NCI-H526 treated with DMSO at 0.1 percent for 48 hours (cell line): ENCODE data around the gene C11orf54.
"Not testable (repeated sequence)": the region's sequence is repeated elsewhere in the genome, so short reads cannot be mapped to it uniquely, and the experiment has no call there.

Experiments used
- DNase-seq: peaks from one replicate; lab custom pipeline; 2025; lab: John Stamatoyannopoulos, UW

C11orf54 gene

DNA sequence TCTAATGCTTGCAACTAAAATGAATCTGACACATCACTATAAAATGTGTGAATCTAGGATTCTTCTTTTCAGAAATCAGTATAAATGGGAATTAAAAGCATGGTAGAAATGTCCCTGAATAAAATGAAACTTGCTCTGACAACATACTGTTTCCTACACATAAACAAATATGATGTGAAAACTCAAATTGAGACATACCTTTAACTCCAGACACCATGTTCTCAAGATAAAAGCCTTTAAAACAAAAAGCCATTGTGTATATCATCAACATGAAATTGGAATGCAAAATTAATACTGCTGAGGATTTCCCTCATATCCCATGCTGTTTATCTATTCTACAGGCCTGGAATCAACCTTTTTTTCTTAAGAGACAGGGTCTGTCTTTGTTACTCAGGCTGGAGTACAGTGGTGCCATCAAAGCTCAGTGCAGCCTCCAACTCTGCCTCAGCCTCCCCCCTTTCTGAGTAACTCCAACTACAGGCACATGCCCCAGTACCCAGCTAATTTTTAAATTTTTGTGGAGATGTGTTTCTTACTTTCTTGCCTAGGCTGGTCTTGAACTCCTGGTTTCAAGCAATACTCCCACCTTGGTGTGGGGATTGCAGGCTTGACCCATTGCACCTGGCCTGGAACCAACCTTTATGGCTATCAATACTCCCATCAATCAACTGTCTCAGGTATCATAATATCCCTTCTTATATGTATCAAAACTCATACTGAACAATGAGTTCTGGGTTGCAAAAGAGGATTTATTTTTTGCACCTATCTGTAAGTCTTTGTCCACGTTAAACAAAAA lies 6.8 kb upstream of the C11orf54 start:
- DNase-seq: no peak

DNA sequence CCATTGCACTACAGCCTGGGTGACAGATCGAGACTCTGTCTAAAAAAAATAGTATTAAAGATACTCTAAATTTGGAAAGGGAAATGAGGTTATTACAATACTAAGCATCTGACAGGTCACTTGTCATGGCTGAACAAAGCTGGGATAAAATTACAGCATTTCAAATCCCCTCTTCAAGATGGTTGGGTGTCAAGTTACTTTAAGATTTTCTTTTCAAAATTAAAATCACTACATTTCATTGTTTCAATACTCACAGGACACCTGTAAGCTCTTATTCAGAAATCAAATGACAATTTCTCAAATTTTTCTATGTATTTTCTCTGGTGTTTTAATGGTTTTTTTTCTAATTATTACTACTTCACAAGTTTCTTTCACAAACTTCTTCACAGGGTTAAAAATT lies 5.8 kb upstream of the C11orf54 start:
- DNase-seq: no peak

DNA sequence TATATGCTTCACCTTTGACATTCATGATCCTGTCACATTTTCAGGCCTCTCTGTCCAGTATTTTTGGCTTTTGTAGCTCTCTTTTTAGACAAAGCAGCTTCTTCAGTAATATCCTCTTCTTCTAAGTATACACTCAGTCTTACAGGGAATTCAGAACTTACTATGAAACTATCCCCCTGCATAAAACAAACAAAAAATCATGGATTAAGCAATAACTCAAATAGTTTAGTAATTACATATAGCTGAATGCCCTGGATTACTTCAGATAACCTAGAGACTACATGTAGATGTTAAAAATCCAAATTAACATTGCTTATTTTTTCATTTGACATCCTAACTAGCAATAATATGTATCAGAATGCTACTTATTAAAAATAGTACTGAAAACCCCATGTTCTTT lies 5.3 kb upstream of the C11orf54 start:
- no peak for DNase-seq

DNA sequence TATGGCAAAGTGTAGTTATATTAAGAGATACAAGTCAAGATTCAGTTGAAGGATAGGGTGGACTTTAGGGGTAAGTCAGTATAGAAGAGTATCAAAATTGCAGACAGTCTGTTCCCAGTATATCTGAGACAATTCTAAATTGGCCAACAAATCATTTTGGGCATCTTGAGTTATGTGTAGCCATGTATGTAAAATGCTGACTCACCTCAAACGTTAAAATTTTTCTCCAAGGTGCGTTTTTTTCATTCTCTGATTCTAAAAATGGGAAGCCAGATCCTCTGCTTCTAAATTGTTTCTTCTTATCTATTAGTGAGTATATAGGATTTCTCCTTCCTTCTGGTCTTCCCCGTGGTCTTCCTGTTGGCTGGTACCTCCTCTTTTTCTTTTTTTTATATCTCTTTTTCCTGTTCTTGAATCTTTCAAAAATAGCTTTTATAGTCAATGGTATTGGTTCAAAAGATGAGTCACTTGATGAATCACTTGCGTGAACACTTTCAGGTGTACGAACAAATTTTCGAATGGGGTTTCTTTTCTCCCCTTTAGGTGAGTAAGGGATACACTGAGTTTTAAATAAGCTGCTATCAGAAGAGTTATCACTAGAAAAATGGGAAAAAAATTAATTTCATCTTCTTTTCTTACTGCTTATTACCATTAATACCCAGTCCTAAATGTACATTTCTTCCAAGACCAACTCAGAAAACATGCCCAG lies 3.4 kb upstream of the C11orf54 start:
- DNase-seq: no peak

DNA sequence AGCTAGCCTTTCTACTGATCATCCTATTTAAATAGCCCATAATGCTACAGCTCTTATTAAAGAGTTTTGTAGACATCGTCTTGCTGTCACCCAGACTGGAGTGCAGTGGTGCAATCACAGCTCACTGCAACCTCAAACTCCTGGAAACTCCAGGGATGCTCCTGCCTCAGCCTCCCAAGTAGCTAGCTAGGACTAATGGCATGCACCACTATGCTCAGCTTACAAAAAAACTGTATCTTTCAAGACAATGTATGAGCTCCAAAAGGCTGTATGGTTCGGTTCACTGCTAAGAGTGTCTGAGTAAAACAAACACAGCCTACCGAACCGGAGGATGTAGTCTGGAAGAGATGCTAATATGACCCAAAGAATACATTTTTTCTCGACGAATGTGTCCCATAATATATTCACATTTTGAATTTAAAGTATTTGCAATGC lies 2.8 kb upstream of the C11orf54 start:
- no peak for DNase-seq

DNA sequence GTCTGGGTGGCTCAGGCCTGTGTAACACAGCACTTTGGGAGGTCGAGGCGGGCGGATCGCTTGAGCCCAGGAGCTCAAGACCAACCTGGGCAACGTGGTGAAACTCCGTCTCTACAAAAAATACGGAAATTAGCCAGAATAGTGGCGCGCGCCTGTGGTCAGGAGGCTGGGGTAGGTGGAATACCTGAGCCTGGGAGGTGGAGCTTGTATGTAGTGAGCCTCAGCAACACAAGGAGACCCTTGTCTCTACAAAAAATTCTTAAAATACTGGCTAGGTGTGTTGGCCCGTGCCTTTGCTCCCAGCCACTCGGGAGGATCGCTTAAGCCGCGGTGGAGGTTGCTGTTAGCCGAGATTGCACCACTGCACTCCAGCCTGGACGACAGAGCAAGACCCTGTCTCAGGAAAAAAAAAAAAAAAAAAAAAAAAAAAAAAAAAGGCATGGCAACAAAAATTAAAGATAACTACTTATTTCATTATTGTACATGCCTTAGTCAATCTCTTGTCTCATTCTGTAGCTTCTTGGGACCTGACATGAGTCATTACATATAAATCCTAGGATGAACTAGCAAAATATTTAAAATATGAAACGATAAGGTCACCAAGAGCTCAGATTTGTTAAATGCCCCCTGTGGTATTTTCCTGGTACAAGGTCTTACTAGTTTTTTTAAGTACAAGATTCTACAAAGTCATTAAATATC lies 1.3 kb upstream of the C11orf54 start:
- DNase-seq: peak; percentile 61

DNA sequence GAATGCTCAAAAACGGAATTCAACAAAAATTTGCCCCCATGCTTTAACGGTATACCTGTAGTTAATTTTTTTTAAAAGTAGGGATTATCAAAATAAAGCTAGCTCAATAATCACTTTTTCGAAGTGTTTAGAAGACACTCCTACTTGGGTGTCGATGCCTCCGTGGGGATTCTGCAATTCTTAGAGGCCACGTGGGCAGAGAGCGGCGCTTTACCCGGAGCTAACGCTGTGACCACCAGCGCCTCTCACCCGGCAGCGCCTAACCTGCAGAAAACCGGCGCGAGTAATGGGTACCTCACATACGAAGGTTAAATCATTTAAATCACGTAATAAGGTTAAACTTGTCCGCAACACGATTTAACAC lies 760 bp upstream of the C11orf54 start:
- peak; percentile 87 for DNase-seq

DNA sequence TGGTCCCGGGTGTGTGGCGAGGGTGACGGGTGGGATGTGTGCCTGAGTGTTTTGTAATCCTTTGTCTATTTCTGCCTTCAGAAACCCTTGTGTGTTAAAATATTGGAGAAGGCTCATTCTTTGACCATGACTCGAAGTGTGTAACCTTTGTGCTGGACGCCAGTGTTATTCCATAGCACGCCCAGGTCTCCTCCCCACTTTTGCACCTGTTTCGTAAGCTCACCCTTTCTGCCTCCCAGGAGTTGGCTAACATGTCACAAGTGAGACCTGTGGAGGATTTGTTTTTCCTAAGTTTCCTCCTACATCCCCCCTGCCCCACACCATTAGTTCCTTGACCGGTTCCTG lies 382 bp downstream of the C11orf54 start:
- DNase-seq: peak; percentile 89

DNA sequence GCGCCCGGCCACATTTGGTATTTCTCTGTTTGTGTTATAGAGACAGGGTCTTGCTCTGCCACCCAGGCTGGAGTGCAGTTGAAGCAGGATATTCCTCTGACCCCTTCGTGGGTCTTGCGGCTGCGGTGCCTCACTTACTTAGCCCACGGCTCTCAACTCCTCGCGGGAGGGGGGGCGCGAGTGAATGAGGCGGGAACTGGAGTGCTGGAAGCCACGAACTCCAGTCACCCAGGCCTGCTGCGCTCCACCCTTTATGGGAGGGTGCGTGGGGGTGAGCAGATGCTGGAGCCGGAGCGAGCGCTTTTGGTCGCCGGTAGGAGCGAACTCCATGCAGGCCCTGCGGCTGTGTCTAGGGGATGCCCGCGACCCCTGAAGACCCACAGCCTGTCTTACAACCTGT lies 1.8 kb downstream of the C11orf54 start:
- DNase-seq: no peak

DNA sequence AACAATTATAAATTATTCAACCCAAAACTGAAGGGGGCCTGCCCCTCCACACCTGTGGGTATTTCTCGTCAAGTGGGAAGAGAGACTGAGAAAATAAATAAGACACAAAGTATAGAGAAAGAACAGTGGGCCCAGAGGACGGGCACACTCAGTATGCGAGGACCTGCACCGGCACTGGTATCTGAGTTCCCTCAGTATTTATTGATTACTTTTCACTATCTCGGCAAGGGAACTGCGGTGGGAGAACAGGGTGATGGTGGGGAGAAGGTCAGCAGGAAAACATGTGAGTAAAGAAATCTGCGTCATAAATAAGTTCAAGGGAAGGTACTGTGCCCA lies 3.2 kb downstream of the C11orf54 start:
- no peak for DNase-seq

DNA sequence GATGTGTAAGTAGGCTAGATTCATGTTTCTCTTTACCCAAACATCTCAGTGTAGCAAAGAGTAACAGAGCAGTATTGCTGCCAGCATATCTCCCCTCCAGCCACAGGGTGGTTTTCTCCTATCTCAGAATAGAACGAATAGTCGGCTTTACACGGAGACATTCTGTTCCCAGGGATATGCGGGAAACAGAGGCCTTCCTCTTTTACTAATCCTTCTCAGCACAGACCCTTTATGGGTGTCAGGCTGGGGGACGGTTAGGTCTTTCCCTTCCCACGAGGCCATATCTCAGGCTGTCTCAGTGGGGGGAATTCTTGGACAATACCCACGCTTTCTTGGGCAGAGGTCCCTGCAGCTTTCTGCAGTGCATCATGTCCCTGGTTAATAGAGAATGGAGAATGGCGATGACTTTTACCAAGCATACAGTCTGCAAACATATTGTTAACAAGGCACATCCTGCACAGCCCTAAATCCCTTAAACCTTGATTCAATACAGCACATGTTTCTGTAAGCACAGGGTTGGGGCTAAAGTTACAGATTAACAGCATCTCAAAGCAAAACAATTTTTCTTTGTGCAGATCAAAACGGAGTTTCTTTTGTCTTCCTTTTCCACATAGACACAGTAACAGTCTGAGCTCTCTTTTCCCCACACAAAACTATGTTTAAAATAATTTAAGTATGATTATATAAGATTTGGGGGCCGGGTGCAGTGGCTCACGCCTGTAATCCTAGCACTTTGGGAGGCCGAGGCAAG lies 3.7 kb downstream of the C11orf54 start:
- DNase-seq: not testable (repeated sequence)

DNA sequence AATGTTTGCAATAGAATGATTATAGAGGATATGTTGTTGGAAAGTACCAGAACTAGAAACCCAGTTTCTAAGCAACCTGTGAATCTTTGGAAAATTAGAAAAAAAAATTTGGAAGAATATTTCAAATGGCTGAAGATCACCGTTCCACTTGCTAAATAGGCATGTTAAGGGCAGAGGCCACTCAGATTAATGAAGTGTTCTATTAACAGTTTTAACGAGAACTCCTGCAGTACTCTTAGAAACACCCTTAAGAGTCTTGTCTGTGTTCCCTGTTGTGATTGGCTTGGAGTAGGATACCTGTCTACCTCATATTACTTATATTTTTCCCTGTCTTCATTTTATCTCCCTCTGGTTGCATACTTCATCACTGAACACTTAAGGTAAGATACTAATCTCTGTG lies 4.6 kb downstream of the C11orf54 start:
- no peak for DNase-seq

DNA sequence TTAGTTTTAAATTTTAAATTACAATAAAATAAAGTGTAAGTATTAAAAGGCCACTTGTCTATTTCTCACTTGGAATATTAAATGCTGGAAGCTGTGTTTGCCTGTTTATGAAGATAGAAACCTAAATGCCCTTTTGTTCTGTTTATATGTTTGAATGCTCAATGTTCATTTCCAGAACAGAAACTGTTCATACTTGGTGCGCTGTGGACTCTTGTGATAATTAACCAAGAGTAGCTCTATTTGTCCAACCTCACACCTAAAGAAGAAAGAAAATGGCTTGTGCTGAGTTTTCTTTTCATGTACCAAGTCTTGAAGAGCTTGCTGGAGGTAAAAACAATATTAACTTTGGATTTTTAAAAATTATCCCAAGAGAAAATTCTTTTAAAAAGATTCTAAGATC lies 5.7 kb downstream of the C11orf54 start:
- DNase-seq: no peak

DNA sequence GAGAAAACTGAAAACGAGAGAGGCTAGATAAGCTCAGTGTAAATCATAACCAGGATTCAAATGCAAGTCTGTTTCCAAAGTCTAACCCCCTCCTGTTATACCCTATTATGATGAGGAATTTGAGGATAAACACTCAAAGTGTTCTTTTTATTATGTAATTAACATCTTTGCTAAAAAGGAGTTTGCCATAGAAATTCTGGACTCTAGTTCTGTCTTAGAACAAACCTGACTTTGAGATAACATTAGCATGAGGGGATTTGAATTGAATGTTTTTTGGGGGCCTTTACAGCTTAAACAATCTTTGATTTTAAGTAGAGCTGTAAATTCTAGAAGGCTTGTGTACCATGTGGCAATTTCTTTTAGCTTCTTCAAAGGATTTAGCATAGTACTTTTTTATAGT lies 9.5 kb downstream of the C11orf54 start:
- DNase-seq: no peak

DNA sequence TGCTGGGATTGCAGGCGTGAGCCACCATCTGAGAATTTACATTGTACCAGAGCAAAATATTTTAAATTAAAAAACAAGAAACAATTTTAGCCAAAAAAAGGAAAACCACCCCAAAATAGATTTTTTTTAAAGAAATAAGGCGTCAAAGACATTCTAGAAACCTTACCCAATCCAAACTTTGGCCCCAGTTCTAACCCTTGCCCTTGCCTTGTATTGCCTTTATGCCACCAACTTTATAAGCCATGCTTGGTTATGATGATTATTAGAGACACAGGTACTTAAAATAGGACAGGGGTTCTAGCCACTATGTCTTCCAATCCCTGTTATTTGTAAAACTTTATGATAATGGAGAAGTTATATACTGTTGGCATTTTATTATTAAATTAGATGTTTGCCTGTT lies 11.8 kb downstream of the C11orf54 start:
- DNase-seq: no peak

DNA sequence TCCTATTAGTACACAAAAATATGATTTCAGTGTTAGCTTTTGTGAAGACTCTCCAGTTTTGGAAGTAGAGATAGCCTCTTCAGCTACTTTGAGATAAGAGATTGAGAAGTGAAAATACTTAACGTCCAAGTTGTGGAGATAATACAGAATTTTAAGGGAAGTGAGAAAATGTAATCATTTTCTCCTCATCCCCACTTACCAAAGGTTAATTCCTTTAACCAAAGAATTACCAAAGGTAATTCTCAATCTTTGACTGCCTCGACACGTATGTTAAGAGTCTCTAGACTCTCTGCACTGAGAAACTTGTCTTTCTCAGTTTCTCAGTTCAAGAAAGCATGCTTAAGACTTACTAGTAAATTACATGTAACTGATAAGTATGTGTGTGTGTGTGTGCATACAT lies 15.3 kb downstream of the C11orf54 start:
- DNase-seq: no peak

DNA sequence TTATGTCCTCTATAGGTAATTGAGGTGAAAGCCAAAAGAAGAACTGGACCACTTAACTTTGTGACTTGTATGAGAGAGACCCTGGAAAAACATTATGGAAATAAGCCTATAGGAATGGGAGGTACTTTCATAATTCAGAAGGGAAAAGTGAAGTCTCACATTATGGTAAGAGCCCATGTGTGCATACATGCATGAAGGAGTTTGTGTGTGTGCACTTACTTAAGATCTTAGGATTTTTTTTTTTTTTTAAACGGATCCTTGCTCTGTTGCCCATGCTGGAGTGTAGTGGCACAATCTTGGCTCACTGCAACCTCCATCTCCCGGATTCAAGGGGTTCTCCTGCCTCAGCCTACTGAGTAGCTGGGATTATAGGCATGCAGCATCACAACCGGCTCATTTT lies 15.8 kb downstream of the C11orf54 start:
- DNase-seq: no peak

DNA sequence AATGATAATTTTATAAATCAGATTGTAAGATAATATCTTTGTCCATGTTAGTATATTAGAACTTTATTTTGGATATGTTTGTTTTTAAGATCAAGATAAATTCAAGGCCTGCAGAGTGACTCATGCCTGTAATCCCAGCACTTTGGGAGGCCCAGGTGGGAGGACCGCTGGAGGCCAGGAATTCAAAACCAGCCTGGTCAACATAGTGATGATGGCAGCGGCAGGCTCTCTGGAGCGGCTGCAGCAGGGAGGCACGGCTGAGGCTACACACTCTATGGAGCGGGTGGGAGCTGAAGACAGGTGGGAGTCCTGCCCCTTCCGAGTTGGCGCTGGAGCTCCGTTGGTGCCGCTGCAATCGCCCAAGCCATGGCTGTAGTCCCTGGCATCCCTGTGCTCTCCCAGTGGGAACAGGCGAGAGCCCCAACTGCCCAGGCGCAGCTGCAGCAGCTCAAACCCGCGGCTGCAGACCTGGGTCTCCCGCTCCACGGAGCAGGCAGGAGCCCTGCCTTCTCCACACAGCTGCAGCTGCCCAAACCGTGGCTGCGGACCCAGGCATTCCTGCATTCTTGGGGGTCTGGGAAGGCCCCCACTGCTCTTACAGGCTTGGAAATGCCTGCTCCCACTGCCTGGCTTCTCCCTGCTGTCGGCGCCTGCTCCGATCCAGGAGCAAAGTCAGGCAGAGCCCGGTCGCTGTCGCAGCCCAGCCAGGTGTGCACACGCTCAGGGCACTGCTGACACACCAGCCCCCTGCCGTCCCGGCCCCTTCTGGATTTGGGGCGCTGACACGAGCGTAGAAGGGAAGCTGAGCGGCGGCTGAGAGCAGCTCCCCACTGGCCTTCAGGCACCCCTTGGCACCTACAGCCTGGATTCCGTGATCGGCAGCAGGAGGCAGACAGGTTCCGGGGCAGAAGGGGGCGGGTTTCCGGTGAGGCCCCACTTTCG lies 16.7 kb downstream of the C11orf54 start:
- DNase-seq: no peak

DNA sequence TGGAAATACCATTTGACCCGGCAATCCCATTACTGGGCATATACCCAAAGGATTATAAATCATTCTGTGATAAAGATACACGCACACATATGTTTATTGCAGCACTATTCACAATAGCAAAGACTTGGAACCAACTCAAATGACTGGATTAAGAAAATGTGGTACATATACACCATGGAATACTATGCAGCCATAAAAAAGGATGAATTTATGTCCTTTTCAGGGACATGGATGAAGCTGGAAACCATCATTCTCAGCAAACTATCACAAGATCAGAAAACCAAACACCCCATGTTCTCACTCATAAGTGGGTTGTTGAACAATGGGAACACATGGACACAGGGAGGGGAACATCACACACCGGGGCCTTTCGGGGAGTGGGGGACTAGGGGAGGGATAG lies 17.7 kb downstream of the C11orf54 start:
- not testable (repeated sequence) for DNase-seq

DNA sequence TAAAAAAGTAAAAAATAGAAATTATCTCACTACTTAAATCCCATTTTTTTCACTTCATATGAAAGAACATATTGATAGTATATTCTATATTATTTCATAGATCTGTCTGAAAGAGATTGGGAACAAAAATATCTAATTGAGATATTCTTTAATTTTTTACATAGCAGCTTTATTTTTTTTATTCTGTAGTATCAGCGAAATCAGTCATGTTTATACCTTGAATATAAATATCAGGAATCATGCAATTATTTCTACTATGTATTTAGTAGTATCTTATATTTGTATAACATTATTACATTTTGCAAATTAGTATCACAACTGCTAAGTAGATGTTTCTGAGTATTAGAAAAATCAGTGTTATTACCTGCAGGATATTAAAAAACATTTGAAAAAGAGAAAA lies 20.4 kb downstream of the C11orf54 start:
- DNase-seq: no peak

DNA sequence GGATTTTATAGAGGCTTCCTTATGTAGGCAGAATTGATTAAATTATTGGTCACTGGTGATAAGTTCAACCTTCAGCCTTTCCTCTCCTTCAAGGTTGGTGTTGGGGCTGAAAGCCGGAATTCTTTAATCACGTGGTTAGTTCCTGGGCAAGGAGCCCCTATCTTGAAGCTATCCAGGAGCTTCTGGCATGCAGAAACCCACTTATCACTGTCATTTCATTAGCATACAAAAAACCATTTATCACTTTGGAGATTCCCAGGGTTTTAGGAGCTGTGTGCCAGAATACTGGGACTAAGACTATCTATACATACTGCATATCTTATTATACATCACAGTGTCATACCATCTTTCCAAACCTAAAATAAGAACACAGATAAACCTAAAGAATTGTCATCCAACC lies 24.1 kb downstream of the C11orf54 start:
- DNase-seq: no peak

DNA sequence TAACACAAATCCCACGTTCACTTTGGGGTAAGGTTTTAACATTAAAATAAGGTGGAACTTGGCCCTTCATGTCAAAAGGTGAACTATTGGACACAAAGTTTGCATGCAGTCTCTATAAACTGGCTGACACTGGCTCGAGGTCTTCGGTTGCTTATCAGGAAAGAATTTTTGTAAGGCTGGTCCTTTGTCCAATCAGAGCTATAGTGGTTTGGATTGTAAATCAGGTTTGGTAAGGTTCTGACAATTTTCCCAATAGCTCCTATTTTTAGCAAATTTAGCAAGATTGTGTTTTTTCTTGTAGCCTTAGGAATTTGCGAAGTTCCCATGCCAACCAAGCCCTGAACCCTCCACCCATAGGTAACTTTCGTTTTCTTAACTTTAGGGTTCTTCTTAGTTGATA lies 25.0 kb downstream of the C11orf54 start:
- DNase-seq: no peak
